ENCODE data around the gene TRIM27.
A peak's percentile ranks its signal among the peaks of the same experiment; 100 is the strongest.
"Not testable (repeated sequence)": the region's sequence is repeated elsewhere in the genome, so short reads cannot be mapped to it uniquely, and the experiment has no call there.

TRIM27 gene

DNA sequence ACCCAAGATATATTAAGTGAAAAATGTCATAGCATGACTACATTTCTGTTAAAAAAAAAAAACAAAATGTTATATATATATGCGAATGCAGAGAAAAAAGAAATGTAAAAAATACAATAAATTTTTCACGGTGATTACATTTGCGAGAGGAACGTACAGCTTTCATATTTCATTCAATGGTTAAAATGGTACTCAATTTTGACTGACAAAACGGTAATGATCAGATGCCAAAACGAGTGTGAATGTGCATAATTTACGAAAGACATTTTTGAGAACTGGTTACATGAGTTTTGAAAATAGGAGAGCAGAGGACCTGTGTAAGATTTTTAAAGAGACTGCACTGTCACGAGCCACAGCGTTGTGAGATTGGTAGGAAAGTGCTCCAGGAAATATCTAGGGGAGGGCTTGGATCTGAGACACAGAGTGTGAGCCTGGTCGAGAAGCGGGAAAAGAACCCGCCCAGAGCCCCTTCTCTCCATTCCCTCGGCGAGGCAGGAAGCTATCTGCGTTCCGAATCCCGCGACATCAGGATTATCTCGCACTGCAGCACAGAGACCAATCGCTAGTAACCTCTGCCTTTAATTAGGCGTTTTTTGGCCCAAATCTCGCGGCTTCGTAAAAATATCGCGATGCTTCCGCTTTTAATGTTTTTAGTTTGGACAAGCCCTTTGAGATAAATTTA is 28.5 kb downstream of the TRIM27 start:
- peak; percentile 95 to 97 for DNase-seq

GRCh38 chr6:28893172-28893799 is 30.5 kb downstream of the TRIM27 start:
- DNase-seq, result no peak

- no peak for DNase-seq
Observed at GRCh38 chr6:28892525-28892924, 31.3 kb downstream of the TRIM27 start.

GRCh38 chr6:28887796-28888496 is 35.8 kb downstream of the TRIM27 start:
- no peak for DNase-seq

DNA sequence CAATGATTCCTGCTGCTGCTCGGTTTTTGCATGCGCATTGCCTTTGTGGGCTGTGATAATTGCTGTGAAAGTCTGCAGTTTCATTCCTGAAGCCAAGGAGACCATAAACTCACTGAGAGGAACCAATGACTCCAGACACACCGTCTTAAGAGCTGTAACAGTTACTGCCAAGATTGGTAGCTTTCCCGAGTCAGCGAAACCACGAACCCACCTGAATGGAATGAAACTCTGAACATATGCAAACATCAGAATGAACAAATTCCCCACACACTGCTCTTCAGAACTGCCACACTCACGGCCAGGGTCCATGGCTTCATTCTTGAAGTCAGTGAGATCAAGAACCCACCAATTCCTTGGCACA is 37.7 kb downstream of the TRIM27 start:
- no peak for DNase-seq

DNA sequence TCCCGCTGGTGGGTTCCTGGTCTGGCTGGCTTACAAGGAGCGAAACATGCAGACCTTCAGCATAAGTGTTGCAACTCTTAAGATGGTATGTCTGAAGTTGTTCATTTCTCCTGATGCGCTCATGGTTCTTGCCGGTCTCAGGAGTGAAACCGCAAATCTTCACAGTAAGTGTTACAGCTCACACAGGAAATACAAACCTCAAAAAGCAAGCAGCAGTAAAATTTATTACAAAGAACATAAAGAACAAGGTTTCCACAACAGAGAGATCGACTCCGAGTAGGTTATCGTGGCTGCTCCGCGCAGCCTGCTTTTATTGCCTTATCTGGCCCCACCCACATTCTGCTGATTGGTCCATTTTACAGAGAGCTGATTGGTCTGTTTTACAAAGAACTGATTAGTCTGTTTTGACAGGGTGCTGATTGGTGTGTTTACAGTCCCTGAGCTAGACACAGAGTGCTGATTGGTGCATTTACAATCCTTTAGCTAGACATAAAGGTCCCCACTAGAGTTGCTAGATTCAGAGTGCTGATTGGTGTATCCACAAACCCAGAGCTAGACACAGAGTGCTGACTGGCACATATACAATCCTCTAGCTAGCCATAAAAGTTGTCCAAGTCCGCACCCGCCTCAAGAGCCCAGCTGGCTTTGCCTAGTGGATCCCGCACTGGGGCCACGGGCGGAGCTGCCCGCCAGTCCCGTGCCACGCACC is 39.2 kb downstream of the TRIM27 start:
- DNase-seq, result peak; percentile 93

GRCh38 chr6:28880894-28881780 is 42.6 kb downstream of the TRIM27 start:
- DNase-seq, result peak; percentile 52 to 62

- no peak for DNase-seq
Observed at GRCh38 chr6:28880519-28880893, 43.3 kb downstream of the TRIM27 start.

DNA sequence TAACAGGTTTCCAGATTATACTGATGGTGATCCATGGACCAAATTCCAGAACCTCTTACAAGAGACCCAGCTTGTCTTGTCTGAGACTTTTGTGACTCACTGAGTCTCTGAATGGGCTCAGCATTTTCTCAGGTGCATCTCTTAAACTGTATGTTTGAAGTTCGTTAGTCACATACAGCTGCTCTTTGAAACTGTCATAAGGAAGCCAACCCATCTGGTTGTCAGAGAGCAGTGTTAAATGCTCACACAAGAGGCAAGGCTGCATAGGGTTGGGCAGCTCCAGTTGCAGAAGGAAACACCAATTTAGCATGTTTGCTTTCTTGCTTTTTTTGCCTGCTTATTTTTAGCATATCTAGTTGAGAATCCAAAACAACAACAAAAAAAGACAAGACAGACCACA is 47.1 kb downstream of the TRIM27 start:
- no peak for DNase-seq

GRCh38 chr6:28875191-28875747 is 48.5 kb downstream of the TRIM27 start:
- no peak for DNase-seq

GRCh38 chr6:28872157-28872817 is 51.5 kb downstream of the TRIM27 start:
- DNase-seq, result not testable (repeated sequence)

- no peak for DNase-seq
Observed at GRCh38 chr6:28871335-28872156, 52.2 kb downstream of the TRIM27 start.

GRCh38 chr6:28868873-28869272 is 54.9 kb downstream of the TRIM27 start:
- DNase-seq, result no peak

DNA sequence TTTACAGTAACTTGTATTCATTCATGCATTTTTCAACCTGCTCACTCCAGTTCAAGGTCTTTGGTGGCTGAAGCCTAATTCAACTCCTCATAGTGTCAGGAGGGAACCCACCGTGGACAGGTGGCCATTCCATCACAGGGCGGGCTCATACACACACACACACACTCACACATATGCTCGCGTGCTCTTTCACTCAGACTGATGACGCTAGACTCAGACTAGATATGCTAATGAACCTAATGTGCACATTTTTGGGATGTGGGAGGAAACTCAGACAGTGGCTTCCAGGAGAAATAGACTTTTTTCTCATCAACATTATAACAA is 56.7 kb downstream of the TRIM27 start:
- DNase-seq, result peak; percentile 39 to 56

DNA sequence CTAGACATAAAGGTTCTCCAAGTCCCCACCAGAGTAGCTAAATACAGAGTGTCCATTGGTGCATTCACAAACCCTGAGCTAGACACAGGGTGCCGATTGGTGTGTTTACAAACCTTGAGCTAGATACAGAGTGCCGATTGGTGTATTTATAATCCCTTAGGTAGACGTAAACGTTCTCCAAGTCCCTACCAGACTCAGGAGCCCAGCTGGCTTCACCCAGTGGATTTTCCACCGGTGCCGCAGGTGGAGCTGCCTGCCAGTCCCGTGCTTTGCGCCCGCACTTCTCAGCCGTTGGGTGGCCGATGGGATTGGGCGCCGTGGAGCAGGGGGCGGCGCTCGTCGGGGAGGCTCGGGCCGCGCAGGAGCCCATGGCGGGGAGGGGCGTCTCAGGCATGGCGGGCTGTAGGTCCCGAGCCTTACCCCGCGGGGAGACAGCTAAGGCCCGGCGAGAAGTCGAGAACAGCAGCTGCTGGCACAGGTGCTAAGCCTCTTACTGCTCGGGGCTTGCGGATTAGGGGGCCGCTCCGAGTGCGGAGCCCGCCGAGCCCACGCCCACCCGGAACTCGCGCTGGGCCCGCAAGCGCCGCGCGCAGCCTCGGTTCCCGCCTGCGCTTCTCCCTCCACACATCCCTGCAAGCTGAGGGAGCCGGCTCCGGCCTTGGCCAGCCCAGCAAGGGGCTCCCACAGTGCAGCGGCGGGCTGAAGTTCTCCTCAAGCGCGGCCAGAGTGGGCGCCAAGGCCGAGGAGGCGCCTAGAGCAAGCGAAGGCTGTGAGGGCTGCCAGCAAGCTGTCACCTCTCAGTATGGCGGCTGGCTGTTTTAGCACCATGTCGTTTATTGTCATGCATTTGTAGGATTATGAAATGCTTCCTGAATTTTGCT is 57.3 kb downstream of the TRIM27 start:
- not testable (repeated sequence) for DNase-seq

- peak; percentile 87 to 89 for DNase-seq
Observed at GRCh38 chr6:28865401-28866204, 58.2 kb downstream of the TRIM27 start.

- no peak for DNase-seq
Observed at GRCh38 chr6:28864326-28864923, 59.4 kb downstream of the TRIM27 start.

GRCh38 chr6:28863604-28864325 is 60.0 kb downstream of the TRIM27 start:
- peak; percentile 83 to 92 for DNase-seq

Measured in CD4-positive, alpha-beta T cell treated with Interleukin-4 for 1 hour (primary cell).